Glutamatergic neuron (in vitro differentiated cells): ENCODE results near the gene KCNQ1. TPM values are rescaled to one million over a fixed set of nuclear protein-coding genes. Genes with fewer than 3 reads are reported as not detected.

Experiments
- DNase-seq: peaks from one replicate; pipeline ENCODE4 v3.0.0; 2022
- H3K27ac Mint-ChIP-seq: one replicate; pipeline ENCODE4 v1.8.0; 2020; ENCODE audit warnings: mild to moderate bottlenecking, mixed read lengths, inconsistent platforms; ENCODE audit not compliant: unreplicated experiment
- H3K27me3 Mint-ChIP-seq: one replicate; pipeline ENCODE4 v1.8.0; 2020; ENCODE audit warnings: mild to moderate bottlenecking, moderate library complexity, mixed read lengths, inconsistent platforms; ENCODE audit not compliant: unreplicated experiment
- H3K36me3 Mint-ChIP-seq: one replicate; pipeline ENCODE4 v1.8.0; 2020; ENCODE audit warnings: mild to moderate bottlenecking, mixed read lengths, inconsistent platforms; ENCODE audit not compliant: unreplicated experiment
- H3K4me1 Mint-ChIP-seq: one replicate; pipeline ENCODE4 v1.8.0; 2020; ENCODE audit warnings: mild to moderate bottlenecking, low read depth, mixed read lengths, inconsistent platforms; ENCODE audit not compliant: unreplicated experiment
- H3K4me3 Mint-ChIP-seq: one replicate; pipeline ENCODE4 v1.8.0; 2020; ENCODE audit warnings: mild to moderate bottlenecking, mixed read lengths, inconsistent platforms; ENCODE audit not compliant: unreplicated experiment
- H3K9me3 Mint-ChIP-seq: one replicate; pipeline ENCODE4 v1.8.0; 2020; ENCODE audit warnings: mild to moderate bottlenecking, moderate library complexity, mixed read lengths, inconsistent platforms; ENCODE audit not compliant: unreplicated experiment
- total RNA-seq: library from RNA; stranded (reverse); fragmentation: NEBNext Ultra II Directional; extraction: Animal tissue kit (Norgen Biotek cat#: 25700); gene quantifications from one replicate; pipeline ENCODE4 v1.2.1, GENCODE V29; 2021; ENCODE audit not compliant: unreplicated experiment
- TF ChIP-seq, protein P1 (sequence below): fragments of 200-600 bp; sonication (generic); IDR thresholded peaks from one replicate; pipeline ENCODE4 v1.5.0; 2021; ENCODE audit not compliant: partially characterized antibody, unreplicated experiment

KCNQ1 gene
- total RNA-seq, 1 donor from 2014 or later = 0.44 TPM

DNA sequence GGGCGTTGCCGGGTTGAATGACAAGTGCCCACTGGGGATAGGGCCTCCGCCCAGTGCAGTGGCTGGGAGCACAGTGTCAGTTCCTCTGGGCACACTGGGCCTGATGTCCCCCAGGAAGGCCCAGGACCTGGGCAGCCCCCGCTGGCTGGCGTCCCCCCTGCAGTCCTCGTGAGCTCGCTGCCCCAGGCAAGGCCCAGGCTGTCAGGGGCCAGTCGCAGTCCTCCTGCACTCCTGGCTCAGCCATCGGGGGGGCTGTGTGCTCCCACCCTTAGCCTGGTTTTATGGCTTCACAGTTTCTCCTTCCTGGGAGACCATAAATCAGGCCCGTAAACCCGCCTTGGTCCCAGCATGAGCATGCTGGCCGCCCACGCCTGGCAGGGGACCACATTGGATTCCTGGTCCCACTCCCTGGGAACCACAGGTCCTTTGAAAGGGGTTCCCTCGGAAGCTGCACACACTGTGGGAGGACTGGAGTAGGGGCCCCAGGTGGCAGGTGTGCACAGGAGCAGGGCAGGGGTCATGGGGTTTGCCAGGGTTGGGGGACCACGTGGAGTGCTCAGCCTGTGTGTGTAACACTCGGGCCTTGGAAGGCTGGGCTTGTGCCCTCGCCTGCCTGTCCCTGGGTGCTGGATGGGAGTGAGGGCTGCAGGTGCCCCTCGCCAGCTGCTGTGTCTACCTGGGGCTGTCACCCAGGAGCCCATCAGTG is 141.4 kb downstream of the KCNQ1 start:
- no peaks in the 10 kb centered on the region for H3K4me1 Mint-ChIP-seq
- TF ChIP-seq, protein P1, sequence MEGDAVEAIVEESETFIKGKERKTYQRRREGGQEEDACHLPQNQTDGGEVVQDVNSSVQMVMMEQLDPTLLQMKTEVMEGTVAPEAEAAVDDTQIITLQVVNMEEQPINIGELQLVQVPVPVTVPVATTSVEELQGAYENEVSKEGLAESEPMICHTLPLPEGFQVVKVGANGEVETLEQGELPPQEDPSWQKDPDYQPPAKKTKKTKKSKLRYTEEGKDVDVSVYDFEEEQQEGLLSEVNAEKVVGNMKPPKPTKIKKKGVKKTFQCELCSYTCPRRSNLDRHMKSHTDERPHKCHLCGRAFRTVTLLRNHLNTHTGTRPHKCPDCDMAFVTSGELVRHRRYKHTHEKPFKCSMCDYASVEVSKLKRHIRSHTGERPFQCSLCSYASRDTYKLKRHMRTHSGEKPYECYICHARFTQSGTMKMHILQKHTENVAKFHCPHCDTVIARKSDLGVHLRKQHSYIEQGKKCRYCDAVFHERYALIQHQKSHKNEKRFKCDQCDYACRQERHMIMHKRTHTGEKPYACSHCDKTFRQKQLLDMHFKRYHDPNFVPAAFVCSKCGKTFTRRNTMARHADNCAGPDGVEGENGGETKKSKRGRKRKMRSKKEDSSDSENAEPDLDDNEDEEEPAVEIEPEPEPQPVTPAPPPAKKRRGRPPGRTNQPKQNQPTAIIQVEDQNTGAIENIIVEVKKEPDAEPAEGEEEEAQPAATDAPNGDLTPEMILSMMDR = no peak
- no peaks in the 10 kb centered on the region for H3K9me3 Mint-ChIP-seq
- no peak overlapping the region for H3K27ac Mint-ChIP-seq
- no peaks in the 10 kb centered on the region for H3K36me3 Mint-ChIP-seq
- H3K27me3 Mint-ChIP-seq = peaks cover 5% of the 10 kb centered on the region
- DNase-seq = peak; percentile 8
- no peak overlapping the region for H3K4me3 Mint-ChIP-seq

DNA sequence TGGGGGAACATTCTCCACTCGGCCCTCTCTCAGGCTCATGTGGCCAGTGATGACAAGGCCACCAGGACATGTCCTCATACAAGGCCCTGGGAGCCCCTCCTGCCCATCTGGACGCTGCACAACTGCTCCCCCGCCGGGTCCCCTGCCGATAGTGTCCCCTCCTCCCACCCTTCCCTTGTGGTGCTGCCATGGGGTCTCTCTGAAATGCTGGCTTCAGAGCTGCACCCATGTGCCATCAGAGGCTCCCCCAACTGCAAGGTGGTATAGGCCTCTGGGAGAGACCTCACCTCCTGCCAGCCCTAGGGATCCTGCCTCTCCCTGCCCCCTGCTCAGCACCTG is 142.0 kb downstream of the KCNQ1 start:
- H3K36me3 Mint-ChIP-seq = no peaks in the 10 kb centered on the region
- H3K27me3 Mint-ChIP-seq = peaks cover 5% of the 10 kb centered on the region
- no peaks in the 10 kb centered on the region for H3K9me3 Mint-ChIP-seq
- no peak overlapping the region for H3K27ac Mint-ChIP-seq
- TF ChIP-seq, protein P1 = no peak
- H3K4me3 Mint-ChIP-seq = no peak overlapping the region
- DNase-seq = no peak
- no peaks in the 10 kb centered on the region for H3K4me1 Mint-ChIP-seq

DNA sequence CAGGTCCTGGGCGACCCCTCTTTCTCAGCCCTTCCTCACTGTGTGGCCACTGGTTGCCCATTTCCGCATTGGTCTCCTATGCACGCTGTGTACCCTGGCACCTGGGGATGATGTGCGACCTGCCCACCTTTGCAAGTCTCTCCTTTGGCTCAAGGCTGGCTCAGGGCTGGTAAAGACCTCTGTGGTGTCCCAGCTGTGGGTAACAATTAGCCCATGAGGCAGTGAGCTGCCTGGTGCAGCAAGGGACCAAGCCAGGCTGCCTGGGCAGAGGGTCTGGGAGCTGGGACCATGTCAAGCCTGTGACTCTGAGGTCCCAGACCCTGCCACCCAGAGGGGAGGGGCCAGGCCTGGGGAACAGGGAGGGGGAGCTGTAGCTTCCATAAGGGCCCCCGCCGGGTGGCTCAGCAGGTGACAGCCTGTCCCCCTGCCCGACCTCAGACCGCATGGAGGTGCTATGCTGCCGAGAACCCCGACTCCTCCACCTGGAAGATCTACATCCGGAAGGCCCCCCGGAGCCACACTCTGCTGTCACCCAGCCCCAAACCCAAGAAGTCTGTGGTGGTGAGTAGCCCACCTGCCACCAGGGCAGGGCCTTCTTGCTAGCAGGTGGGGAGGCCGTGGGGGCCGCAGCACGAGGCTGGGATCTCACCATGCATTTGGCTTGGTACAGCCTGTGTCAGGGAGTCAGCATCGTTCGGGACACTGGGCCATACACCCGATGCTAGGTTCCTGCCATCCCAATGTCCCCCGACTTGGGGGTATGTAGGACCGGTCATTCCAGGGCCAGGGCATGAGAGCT is 142.5 kb downstream of the KCNQ1 start:
- Mint-ChIP-seq H3K36me3 (no peaks in the 10 kb centered on the region), H3K27ac (no peak overlapping the region), H3K4me1 (no peaks in the 10 kb centered on the region), H3K27me3 (peaks cover 5% of the 10 kb centered on the region), H3K9me3 (peaks cover 1% of the 10 kb centered on the region), H3K4me3 (no peak overlapping the region)
- TF ChIP-seq, protein P1 = no peak
- no peak for DNase-seq

DNA sequence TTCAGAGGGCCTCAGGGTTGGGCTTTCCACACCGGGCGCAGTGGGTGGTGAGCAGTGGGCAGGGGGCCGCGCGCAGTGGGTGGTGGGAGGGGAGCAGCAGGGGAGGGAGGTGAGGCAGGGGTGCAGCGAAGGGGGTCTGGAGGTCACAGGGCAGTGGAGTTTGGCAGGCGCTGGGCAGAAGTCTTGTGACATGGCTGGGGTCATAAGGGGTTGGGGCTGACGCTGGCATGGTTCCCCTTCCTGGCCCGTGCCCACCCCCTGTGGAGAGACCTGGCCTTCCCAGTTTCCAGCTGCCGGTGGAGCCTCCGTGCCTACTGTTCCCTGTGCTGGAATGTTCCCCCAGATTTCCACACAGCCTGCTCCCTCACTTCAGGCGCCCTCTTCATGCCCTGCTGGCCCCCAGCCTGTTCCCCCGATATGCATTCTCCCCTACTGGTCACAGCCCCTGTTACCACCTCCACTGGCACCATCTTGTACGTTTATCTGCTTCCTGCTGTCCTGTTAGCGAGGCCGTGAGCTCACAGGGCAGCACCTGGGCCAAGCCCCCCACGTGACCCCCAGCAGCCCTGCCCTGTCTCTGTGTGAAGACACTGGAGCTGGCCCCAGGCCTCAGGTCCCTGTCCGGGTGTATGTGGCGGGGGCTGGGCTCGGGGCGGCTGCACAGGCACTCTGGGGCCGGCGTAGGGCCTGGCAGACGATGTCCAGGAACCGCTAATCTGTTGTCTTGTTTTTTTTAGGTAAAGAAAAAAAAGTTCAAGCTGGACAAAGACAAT is 143.4 kb downstream of the KCNQ1 start:
- TF ChIP-seq, protein P1 = no peak
- H3K4me3 Mint-ChIP-seq = no peak overlapping the region
- DNase-seq = peak; percentile 11
- H3K9me3 Mint-ChIP-seq = peaks cover 1% of the 10 kb centered on the region
- H3K36me3 Mint-ChIP-seq = no peaks in the 10 kb centered on the region
- H3K4me1 Mint-ChIP-seq = no peaks in the 10 kb centered on the region
- peaks cover 5% of the 10 kb centered on the region for H3K27me3 Mint-ChIP-seq
- no peak overlapping the region for H3K27ac Mint-ChIP-seq
